Spleen (tissue), 11 donors: ENCODE results near the gene SLC26A8. TPM values are rescaled to one million over a fixed set of nuclear protein-coding genes. Genes with fewer than 3 reads are reported as not detected.
"Not testable (repeated sequence)": the region's sequence is repeated elsewhere in the genome, so short reads cannot be mapped to it uniquely, and the experiment has no call there.

Source experiments
- DNase-seq: peaks from one replicate; pipeline ENCODE4 v3.0.0-alpha.2; 2020
- H3K27ac ChIP-seq, 8 donors: fragments of 200-600 bp; sonication (generic) in 7 of 8; 1 replicate in 4 of 8; 2 replicates in 4 of 8; pipeline versions ENCODE4 v1.5.0 to v1.8.0; 2016 to 2021; ENCODE audit warnings: inconsistent platforms in 4 of 8, mild to moderate bottlenecking in 4 of 8, moderate library complexity in 1 of 8
- H3K27me3 ChIP-seq, 7 donors: fragments of 200-600 bp; sonication (generic) in 6 of 7; replicated peaks in 1 of 7; 1 replicate in 4 of 7; 2 replicates in 3 of 7; pipeline versions ENCODE4 v1.5.0 to v1.8.0; 2016 to 2021; ENCODE audit warnings: inconsistent platforms in 3 of 7, mild to moderate bottlenecking in 1 of 7
- H3K36me3 ChIP-seq, 6 donors: fragments of 200-600 bp; sonication (generic) in 5 of 6; 1 replicate in 4 of 6; 2 replicates in 2 of 6; pipeline versions ENCODE4 v1.5.0 to v1.8.0; 2016 to 2021; ENCODE audit warnings: inconsistent platforms in 2 of 6
- H3K4me1 ChIP-seq, 6 donors: fragments of 200-600 bp; sonication (generic) in 5 of 6; 1 replicate in 3 of 6; 2 replicates in 3 of 6; pipeline versions ENCODE4 v1.5.0 to v1.8.0; 2016 to 2021; ENCODE audit warnings: inconsistent platforms in 3 of 6
- H3K4me3 ChIP-seq, 8 donors: fragments of 200-600 bp; sonication (generic) in 7 of 8; 1 replicate in 4 of 8; 2 replicates in 4 of 8; pipeline versions ENCODE4 v1.5.0 to v1.8.0; 2016 to 2021; ENCODE audit warnings: inconsistent platforms in 4 of 8, mild to moderate bottlenecking in 4 of 8, moderate library complexity in 2 of 8
- H3K9me3 ChIP-seq, 8 donors: fragments of 200-600 bp; sonication (generic) in 7 of 8; 1 replicate in 4 of 8; 2 replicates in 4 of 8; pipeline versions ENCODE4 v1.5.0 to v1.8.0; 2016 to 2021; ENCODE audit warnings: inconsistent platforms in 4 of 8
- CTCF ChIP-seq, 11 experiments: fragments of 200-600 bp in 7 of 11; fragments of 450-650 bp in 4 of 11; sonication (generic) in 4 of 11; IDR thresholded peaks in 8 of 11; conservative IDR thresholded peaks in 3 of 11; 1 replicate in 7 of 11; 2 replicates in 4 of 11; pipeline versions ENCODE4 v1.4.0 to v1.8.0; 2016 to 2021; ENCODE audit warnings: antibody characterized with exemption in 11 of 11, inconsistent platforms in 4 of 11, mild to moderate bottlenecking in 1 of 11
- POLR2A ChIP-seq, 3 donors: fragments of 450-650 bp; IDR thresholded peaks; one replicate each; pipeline ENCODE4 v1.5.1; 2017; ENCODE audit warnings: antibody characterized with exemption in 3 of 3, mild to moderate bottlenecking in 1 of 3
- POLR2AphosphoS5 ChIP-seq, 3 donors: sonication (generic); formaldehyde crosslinking; IDR thresholded peaks; one replicate each; pipeline ENCODE4 v1.5.1; 2017; ENCODE audit warnings: antibody characterized with exemption in 3 of 3
- WGBS, 5 donors: extraction: QIAGEN DNeasy Blood & Tissue Kit in 3 of 5; methylation state at CpG; one replicate each; pipeline versions ENCODE4 v1.1.5 to v1.1.7; 2013 to 2018; 5-methylcytosine and 5-hydroxymethylcytosine counted together
- intact Hi-C: fragments of 100-400 bp; cut with DNase I; formaldehyde crosslinking; loops from one replicate; pipeline ENCODE4 v1.15.0; 2023; ENCODE audit warnings: low total_unique reads
- polyA plus RNA-seq, 3 donors: library from polyadenylated mRNA; stranded (reverse); fragments of 200-250 nt; gene quantifications; one replicate each; pipeline ENCODE4 v1.2.1, GENCODE V29; 2013
- total RNA-seq, 7 donors: library from RNA; depleted of rRNA in 3 of 7; stranded (reverse); fragments of >200 nt in 3 of 7; fragmentation: NEBNext Ultra II Directional in 4 of 7; extraction: Animal tissue kit (Norgen Biotek cat#: 25700) in 4 of 7; gene quantifications; one replicate each; pipeline versions ENCODE4 v1.1.0 to v1.2.1, GENCODE V29; 2016 to 2021
- donor health status: healthy with polysubstance abuse.
- donor health status: DM: no; HTN: no; CAD: no; lungs with moderate emphysema.
- donor health status: DM: no; HTN: no; CAD: no.
- donor health status: Bipolar disorder and iron deficiency.
- donor health status: healthy.
- donor health status: DM: no; HTN: no; CAD: no.
- donor health status: DM: yes; HTN: yes; CAD: no.

SLC26A8 gene
- total and polyA plus RNA-seq, 10 donors = 0.11 to 7.8 (median 2.5) TPM

GRCh38 chr6:35942355-35942754 is 82.1 kb downstream of the SLC26A8 start:
- H3K4me3 ChIP-seq = no peak overlapping the region
- H3K36me3 ChIP-seq = peaks cover 0 to 7% (median 0%) of the 10 kb centered on the region in 6 donors
- intact Hi-C loops = no loop called here
- TF ChIP-seq POLR2A (IDR thresholded peaks at IDR 0.05) (no peak), CTCF (IDR thresholded peaks at IDR 0.05 in 8 of 11, conservative IDR thresholded peaks at IDR 0.05 in 3 of 11) (no peak), POLR2AphosphoS5 (IDR thresholded peaks at IDR 0.05) (no peak)
- no peak overlapping the region for H3K27ac ChIP-seq
- no peak for DNase-seq
- peaks cover 0 to 8% (median 0%) of the 10 kb centered on the region in 8 donors for H3K9me3 ChIP-seq
- H3K4me1 ChIP-seq = no peaks in the 10 kb centered on the region
- no peaks in the 10 kb centered on the region for H3K27me3 ChIP-seq

GRCh38 chr6:35941170-35941569 is 83.3 kb downstream of the SLC26A8 start:
- H3K4me1 ChIP-seq, intact Hi-C loops, H3K4me3 ChIP-seq, H3K27me3 ChIP-seq, H3K36me3 ChIP-seq, DNase-seq, H3K27ac ChIP-seq, H3K9me3 ChIP-seq: not testable (repeated sequence)
- 80 to 92% (median 91%) methylated on average over 7 of the region's 7 CpGs for WGBS, 5 donors

- not testable (repeated sequence) for H3K27ac ChIP-seq
Observed at GRCh38 chr6:35940014-35940413, 84.4 kb downstream of the SLC26A8 start.

DNA sequence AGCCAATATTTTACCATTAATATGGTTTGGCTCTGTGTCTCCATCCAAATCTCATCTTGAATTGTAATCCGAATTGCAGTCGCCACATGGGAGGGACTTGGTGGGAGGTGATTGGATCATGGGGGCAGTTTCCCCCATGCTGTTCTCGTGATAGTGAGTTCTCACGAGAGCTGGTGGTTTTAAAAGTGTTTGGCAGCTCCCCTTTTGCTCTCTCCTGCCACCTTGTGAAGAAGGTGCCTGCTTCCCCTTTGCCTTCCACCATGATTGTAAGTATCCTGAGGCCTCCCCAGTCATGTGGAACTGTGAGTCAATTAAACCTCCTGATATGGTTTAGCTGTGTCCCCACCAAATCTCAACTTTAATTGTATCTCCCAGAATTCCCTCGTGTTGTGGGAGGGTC is 85.2 kb downstream of the SLC26A8 start:
- 85 to 94% (median 89%) methylated on average over 5 of the region's 5 CpGs for WGBS, 5 donors

More at GRCh38 chr6:35940014-35940413, 84.4 kb downstream of the SLC26A8 start:
- 93 to 98% (median 97%) methylated on average over 2 of the region's 2 CpGs for WGBS, 5 donors
- intact Hi-C loops, H3K36me3 ChIP-seq, H3K9me3 ChIP-seq, H3K4me1 ChIP-seq, H3K27me3 ChIP-seq, H3K4me3 ChIP-seq, DNase-seq: not testable (repeated sequence)

GRCh38 chr6:35936681-35937359 is 87.6 kb downstream of the SLC26A8 start:
- H3K9me3 ChIP-seq = peaks cover 0 to 6% (median 0%) of the 10 kb centered on the region in 8 donors
- WGBS, 5 donors = 91 to 100% (median 94%) methylated on average over 1 of the region's 1 CpG
- DNase-seq = no peak
- H3K4me3 ChIP-seq = no peak overlapping the region
- intact Hi-C loops = no loop called here
- no peaks in the 10 kb centered on the region for H3K27me3 ChIP-seq
- no peak overlapping the region for H3K27ac ChIP-seq
- TF ChIP-seq POLR2AphosphoS5 (IDR thresholded peaks at IDR 0.05) = no peak
- H3K4me1 ChIP-seq = no peaks in the 10 kb centered on the region
- no peaks in the 10 kb centered on the region for H3K36me3 ChIP-seq

More for the DNA sequence above, 85.2 kb downstream of the SLC26A8 start:
- H3K4me1 ChIP-seq, H3K36me3 ChIP-seq, intact Hi-C loops, DNase-seq, H3K4me3 ChIP-seq, H3K27ac ChIP-seq, H3K9me3 ChIP-seq, H3K27me3 ChIP-seq: not testable (repeated sequence)

DNA sequence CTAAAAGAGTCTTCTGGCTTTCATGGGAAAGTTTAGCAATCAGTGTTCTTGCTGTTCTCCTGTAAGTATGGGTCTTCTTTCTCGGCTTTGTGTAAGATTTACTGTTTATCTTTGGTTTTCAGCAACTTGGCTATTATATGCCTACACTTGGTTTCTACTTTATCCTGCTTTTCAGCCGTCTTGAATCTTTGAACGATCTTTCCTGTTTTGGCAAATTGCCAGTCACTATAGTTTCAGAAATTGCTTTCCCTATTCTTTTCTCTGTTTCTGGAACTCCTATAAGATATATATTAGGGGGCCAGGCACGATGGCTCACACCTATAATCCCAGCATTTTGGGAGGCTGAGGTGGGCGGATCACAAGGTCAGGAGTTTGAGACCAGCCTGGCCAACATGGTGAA is 89.0 kb downstream of the SLC26A8 start:
- no peak for TF ChIP-seq POLR2AphosphoS5 (IDR thresholded peaks at IDR 0.05)
- TF ChIP-seq CTCF (IDR thresholded peaks at IDR 0.05 in 8 of 11, conservative IDR thresholded peaks at IDR 0.05 in 3 of 11) = no peak
- TF ChIP-seq POLR2A (IDR thresholded peaks at IDR 0.05) = no peak
- H3K9me3 ChIP-seq = peaks cover 0 to 5% (median 0%) of the 10 kb centered on the region in 8 donors
- H3K27ac ChIP-seq = no peak overlapping the region
- H3K27me3 ChIP-seq = no peaks in the 10 kb centered on the region
- H3K4me1 ChIP-seq = no peaks in the 10 kb centered on the region
- no peak for DNase-seq
- H3K4me3 ChIP-seq = no peak overlapping the region
- intact Hi-C loops = no loop called here
- no peaks in the 10 kb centered on the region for H3K36me3 ChIP-seq
- WGBS, 5 donors = 61 to 74% (median 67%) methylated on average over 5 of the region's 5 CpGs
